GM23338 (cell line): ENCODE measurements around the gene ZNF410.

ENCODE experiments used
- JUNB ChIP-seq: IDR thresholded peaks from one replicate; pipeline ENCODE4 v1.6.1; 2016; ENCODE audit warnings: antibody characterized with exemption; ENCODE audit not compliant: unreplicated experiment
- TF ChIP-seq, protein P1 (sequence below), 2 experiments: fragments of 200-600 bp in 1 of 2; sonication (generic) in 1 of 2; conservative IDR thresholded peaks; 2 replicates each; pipeline versions ENCODE4 v1.5.1 to v1.6.1; 2016 to 2017; ENCODE audit warnings: antibody characterized with exemption in 2 of 2, low read depth in 2 of 2, mild to moderate bottlenecking in 2 of 2, moderate library complexity in 1 of 2

DNA sequence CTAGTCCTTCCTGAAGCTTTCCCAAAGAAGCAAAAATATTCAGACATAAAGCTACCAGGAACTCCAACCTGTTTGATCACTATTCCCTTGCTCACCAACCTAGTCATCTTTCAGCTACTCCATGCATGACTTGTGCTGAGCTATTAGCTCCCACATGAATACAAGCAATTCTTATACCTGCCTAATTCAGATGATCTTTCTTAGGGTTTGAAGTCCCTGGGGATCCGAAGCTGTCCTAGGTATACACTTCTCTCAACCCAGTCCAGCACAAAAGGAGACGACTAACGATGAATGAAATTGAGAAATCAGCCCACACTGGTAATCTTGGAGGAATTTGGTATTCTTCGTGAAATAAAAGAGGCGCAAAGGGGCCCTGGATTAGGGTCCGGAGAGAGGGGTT, 35.7 kb upstream of the ZNF410 start:
- TF ChIP-seq, protein P1, sequence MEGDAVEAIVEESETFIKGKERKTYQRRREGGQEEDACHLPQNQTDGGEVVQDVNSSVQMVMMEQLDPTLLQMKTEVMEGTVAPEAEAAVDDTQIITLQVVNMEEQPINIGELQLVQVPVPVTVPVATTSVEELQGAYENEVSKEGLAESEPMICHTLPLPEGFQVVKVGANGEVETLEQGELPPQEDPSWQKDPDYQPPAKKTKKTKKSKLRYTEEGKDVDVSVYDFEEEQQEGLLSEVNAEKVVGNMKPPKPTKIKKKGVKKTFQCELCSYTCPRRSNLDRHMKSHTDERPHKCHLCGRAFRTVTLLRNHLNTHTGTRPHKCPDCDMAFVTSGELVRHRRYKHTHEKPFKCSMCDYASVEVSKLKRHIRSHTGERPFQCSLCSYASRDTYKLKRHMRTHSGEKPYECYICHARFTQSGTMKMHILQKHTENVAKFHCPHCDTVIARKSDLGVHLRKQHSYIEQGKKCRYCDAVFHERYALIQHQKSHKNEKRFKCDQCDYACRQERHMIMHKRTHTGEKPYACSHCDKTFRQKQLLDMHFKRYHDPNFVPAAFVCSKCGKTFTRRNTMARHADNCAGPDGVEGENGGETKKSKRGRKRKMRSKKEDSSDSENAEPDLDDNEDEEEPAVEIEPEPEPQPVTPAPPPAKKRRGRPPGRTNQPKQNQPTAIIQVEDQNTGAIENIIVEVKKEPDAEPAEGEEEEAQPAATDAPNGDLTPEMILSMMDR (conservative IDR thresholded peaks at IDR 0.05; ENCODE audit: low read depth in 2 of 2), result no peak
- no peak for TF ChIP-seq JUNB
